H4 (cell line): Measurements from ENCODE around the gene CD300E. TPM values are rescaled to one million over a fixed set of nuclear protein-coding genes. Genes with fewer than 3 reads are reported as not detected.
"Not testable (repeated sequence)": the region's sequence is repeated elsewhere in the genome, so short reads cannot be mapped to it uniquely, and the experiment has no call there.

Experiments used
- DNase-seq: peaks from one replicate; pipeline ENCODE4 v3.0.0-alpha.2; 2015; ENCODE audit warnings: low spot score
- total RNA-seq: library from RNA; depleted of rRNA; stranded (reverse); fragments of >200 nt; shearing (Covaris generic); gene quantifications from 2 replicates; pipeline ENCODE4 v1.2.3, GENCODE V29; 2014

CD300E gene
- total RNA-seq, 1 experiment from 2014 or later: not detected

DNA sequence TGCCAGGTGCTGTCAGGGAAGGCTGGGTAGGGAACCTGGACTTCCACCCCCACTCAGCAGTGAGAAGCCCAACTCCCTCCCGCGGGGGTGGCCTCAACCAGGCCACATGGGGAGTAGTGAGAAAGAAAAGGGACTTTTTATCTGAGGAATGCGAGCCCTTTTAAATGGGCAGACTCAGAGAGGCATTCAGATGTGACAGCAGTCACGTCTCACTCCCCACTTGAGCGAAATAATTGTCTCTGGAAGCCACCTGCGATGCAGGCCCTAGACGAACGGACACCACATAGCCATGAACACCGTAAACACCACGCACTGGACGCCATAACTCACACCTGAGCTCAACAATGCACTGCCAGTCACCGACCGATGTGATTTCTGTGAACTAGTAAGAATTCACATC, 11.9 kb upstream of the CD300E start:
- DNase-seq: no peak

DNA sequence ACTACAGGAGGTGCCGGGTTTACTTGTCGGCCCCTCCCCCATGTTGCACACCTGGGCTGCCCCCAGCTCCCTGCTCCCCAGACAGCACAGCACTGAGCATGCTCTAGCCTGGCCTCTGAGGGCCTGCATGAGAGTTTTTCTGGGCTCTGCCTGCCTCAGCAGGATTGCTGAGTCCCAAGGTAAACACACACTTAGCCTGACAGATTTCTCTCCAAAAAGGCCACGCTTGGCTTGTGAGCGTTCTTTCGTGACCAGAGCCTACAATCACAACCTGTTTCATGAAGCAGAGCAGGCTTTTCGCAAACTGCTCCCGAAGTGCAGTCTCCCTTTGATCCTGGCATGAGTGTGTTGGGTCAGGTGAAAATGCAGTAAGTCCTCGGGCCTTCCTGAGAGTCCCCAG, 9.8 kb upstream of the CD300E start:
- DNase-seq: no peak

DNA sequence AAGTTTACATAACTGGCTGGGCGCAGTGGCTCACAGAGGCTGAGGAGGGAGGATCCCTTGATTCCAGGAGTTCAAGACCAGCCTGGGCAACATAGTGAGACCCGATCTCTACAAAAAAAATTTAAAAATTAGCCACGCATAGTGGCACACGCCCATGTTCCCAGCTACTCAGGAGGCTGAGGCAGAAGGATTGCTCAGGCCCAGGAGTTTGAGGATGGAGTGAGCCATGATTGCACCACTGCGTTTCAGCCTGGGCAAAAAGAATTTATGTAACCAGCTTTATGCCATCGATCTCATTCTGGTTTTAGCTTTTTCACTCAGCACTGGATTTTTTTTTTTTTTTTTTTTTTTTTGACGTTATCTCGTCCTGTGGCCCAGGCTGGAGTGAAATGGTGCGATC, 9.1 kb upstream of the CD300E start:
- no peak for DNase-seq

DNA sequence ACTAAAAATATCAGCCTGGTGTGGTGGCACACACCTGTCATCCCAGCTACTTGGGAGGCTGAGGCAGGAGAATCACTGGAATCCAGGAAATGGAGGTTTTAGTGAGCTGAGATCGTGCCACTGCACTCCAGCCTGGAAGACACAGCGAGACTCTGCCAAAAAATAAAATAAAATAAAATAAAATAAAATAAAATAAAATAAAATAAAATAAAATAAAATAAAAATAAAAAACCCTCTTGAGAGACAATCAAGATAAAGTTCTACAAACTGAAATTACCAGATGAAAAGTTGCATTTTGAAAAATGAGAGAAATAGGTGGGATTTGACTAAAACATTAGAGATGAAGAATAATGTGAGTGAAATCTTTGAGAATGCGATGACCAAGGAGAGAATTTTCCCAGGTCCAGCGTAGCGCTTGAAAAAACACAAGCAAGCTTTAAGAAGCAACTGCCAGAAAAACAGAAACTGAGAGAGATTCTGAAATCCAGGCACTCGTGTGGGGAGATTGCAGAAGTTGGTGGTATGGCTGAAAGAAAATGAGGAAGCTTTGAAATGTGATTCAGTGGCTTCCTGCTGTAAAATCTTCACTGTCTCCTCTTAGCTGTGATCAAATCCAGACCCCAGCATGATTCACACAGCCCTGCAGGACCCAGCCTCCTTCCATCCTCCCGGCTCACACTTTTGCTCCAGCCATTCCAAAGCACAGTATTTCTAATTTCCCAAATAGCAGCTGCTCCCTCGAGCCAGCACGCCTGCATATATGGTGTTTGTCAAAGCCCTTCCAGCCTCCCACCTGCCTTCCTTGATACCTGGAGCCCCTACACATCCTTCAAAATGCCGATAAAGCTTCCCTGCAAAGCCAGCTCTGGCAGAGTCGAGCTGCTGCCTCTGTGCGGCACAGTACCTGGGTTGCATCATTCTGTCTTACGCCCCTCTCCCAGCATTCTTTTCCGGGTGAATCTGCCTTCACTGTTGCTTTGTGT, 8.2 kb upstream of the CD300E start:
- no peak for DNase-seq

DNA sequence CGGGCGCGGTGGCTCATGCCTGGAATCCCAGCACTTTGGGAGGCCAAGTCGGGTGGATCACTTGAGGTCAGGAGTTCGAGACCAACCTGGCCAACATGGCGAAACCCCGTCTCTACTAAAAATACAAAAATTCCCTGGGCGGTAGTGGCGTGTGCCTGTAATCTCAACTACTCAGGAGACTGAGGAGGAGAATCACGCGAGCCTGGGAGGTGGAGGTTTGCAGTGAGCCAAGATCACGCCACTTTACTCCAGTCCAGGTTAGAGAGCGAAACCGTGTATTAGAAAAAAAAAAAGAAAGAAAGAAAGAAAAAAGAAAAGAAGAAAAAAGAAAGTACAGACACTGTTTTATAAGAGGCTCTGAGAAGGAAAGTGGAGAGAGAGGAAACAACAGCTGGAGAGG, 6.7 kb upstream of the CD300E start:
- DNase-seq: not testable (repeated sequence)

DNA sequence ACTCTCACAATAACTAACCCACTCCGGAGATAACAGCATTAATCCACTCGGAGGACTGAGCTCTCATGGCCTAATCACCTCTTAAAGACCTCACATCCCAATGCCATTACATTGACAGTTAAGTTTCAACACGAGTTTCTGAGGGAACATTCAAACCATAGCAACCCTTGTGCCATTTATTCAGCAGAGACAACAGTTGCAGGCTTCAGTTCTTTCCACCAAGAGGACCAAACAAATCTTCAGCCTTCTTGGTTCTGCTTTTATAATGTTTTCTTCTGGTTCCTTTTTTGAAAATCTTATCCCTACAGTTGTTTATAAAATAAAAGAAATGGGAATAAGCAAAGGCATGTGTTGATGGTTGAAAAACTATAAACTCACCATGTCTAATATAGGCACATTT, 2.1 kb upstream of the CD300E start:
- DNase-seq: no peak

DNA sequence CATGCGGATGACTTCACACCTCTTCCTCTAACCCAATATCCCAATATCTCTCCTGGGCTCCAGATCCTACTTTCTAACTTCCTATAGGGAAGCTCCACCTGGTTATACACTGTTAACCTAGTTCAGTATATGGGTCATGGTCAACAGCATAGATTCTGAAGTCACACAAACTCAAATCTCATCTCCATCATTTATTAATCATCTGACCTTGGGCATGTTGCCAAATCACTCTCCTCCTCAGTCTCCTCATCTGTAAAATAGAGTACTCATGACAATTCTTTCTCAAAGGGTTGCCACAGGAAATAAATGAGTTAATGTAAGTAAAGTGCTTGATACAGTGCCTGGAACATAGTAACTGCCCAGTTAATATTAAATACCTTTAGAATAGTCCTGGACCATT, 593 bp upstream of the CD300E start:
- DNase-seq: no peak

DNA sequence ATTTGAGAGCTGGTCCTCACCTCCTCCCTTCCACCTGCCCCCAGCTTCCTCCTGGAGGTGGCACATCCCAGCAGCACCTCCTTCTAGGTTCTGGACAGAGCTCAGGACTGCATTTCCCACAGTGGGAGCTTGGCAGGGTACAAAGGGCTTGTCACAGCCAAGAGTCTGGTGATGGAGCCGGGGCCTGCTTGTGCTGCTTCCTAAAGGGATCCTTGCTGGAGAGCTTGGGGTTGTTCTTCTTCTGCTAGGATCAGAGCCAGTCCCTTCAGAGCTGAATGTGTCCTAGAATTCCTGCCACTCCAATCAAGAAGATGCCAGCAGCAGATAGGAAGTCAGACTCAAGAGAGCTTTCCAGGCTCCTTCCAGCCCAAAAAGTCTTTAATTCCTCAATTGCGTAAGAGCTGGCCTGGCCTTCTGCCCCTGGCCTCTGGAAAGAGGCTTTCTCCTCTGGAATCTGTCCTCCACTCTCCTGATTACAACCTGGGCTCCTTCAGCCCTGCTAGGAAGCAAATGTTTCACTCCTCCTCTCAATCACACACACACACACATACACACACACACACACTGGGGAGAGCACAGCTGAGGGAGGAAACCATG, 4.4 kb downstream of the CD300E start:
- DNase-seq: no peak

DNA sequence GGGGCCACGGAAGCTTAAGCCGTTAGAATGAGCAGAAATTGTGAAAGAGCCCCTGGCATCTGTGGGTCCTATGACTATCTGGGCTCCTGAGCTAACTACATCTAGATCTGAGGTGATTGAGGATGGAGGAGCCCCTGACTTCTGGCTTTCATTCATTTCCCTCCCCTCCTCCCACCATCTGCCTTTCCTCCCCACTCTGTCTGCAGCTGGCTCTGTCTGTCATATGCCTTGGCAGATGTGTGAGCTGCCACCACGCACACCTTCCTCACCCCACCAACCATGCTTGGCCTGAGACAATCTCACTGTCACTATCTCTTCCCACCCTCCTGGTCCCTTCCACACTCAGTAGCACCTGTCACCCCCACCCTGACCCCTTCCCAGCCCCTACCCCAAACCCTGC, 5.1 kb downstream of the CD300E start:
- no peak for DNase-seq

DNA sequence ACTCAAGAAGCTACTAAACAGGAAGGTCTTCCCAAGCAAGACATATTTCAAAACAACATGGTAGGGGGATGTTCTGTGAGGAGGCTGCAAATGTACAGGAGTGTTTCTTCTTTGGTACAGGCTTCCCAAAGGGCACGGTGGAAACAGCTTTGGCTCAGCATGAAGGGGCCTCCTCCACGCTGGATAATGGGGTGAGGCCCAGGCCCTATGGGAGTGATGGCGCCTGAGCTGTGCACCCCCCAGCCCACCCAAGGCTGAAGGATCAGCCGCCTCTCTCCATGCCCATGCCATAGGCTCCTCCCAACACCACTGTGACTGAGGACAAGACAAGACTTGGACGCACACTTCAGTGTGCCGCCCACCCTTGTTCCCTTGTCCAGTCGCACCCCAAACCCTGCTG, 6.8 kb downstream of the CD300E start:
- DNase-seq: no peak

DNA sequence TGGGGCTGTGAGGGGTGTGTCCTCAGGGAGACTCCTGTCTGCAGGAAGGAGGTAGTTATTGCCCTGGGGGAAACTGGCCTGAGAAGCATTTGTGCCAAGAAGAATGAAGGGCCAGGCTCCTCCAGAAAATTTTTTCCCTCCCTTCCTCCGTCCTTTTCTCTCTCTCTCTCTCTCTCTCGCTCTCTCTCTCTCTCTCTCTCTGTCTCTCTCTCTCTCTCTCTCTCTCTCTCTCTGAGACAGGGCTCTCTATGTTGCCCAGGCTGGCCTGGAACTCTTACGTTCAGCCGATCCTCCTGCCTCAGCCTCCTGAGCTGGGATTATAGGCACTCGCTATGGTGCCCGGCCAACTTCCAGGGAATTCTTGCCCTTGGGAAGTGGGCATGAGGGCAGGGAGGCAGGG, 11.5 kb downstream of the CD300E start:
- no peak for DNase-seq

DNA sequence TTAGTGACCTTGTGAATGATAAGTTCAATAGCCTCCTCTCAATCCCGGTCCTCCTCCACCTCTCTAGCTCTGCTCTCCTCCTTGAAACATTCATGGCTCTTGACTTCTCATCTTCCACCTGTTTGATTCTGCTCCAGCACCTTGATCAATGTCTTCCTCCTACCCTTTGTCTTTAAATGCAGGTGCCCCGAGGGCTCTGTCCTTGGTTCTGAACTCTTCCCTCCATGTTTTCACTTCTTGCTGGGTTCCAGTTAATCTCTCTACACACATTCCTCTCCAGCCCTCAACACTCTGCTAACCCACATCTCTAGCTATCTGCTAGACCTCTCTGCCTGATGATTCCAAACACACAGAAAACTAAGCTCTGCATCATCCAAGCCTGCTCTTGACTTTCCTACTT, 13.4 kb downstream of the CD300E start:
- no peak for DNase-seq

DNA sequence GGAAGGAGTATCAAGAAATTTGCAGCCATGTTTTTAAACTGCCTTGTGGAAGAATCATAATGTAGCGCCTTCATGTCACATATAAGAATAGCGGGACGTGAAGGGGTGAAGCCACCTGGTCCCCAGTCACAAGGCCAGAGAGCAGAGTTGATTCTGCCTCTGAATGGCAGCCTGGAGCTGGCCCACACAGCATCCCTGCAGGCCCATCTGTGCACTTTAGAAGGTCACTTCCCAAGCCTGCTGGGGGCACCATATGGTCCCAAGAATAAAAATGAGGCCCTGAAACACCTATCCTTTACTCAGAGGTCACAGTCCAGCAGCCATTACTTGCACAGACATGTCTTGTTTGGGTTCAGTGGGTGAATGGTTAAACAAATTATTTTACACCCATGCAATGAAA, 15.0 kb downstream of the CD300E start:
- no peak for DNase-seq

DNA sequence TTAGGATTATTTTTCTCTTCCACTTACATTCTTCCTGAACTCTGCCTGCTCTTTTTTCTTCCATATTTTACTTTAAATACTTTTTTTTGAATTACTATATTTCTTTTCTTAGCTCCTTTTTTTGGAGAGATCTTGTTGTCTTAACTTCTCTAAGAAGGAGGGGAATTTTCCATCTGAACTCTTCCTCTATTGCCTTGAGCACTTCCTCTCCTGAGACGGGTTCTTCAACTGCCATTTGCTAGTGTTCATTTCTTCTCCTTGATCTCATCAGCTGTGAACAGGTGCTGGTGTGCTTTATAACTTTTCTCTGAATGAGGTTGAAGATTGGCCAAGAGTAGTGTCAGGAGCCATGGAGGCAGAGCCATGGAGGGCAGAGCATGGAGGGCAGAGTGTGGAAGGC, 16.3 kb downstream of the CD300E start:
- DNase-seq: no peak

DNA sequence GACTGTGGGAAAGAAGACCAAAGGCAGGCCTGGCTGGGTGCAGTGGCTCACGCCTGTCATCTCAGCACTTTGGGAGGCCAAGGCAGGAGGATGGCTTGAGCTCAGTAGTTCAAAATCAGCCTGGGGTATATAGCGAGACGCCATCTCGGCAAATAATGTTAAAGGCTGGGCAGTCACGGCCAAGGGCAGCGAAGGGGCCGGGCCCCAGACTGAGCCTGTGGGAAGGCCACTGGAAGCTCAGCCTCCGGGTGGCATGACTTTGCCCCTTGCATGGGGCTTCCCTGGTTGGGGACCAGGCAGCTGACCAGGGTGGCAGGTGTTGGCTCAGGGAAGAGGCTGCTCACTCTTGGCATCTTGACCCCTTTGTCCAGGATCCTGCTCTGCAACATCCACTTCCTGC, 17.5 kb downstream of the CD300E start:
- no peak for DNase-seq

DNA sequence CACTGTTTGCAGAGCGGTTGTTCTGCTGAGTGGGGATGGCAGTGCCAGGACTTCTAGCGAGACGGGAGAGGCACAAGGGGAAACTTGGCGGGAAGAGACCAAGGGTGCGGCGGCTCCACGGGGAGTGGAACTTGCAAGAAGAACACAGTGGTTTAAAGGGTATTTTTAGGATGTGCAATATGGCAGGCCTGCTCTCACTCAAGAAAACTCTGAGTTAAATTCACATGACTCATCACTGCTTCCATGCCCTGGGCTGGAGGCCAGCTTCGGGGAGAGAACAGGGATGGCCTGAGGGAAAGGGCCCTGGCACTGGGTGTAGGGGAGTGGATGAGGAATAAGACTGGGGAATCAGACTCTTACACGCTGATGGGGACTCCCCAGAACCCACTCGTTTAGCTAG, 18.2 kb downstream of the CD300E start:
- peak; percentile 87 for DNase-seq

DNA sequence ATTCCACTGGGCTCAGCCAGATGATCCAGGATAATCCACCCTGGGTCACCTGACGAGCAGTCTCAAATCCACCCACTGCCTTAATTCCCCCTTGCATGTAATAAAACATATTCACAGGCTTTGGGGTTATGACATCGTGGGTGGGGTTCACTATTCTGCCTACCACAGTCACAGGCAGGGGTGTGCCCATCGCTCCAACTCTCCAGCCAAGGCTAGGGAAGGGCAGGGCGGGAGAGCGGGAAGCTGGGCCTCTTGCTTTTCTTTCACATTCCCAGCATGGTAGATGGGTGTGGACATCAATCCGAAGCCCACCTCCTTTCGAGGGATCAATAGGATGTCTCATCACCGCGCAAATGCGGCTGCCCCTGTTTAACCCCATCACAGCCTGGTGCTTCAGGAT, 18.8 kb downstream of the CD300E start:
- no peak for DNase-seq

DNA sequence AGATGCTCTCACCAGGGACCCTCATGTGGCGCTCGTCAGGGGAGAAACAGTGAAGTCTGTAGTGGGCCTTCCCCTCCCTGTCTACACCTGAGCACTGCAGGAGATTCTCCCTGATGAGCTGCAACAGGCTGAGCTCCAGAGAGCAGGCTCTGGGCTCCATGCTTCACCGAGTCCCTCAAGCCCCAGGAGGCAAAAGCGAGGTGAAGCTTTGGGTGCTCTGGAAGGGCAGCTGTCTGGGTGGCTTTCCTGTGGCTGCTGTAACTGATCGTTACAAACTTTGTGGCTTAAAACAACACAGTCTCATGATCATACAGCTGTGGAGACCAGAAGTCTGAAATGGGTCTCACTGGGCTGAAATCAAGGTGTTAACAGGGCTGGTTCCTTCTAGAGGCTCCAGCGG, 19.3 kb downstream of the CD300E start:
- no peak for DNase-seq

DNA sequence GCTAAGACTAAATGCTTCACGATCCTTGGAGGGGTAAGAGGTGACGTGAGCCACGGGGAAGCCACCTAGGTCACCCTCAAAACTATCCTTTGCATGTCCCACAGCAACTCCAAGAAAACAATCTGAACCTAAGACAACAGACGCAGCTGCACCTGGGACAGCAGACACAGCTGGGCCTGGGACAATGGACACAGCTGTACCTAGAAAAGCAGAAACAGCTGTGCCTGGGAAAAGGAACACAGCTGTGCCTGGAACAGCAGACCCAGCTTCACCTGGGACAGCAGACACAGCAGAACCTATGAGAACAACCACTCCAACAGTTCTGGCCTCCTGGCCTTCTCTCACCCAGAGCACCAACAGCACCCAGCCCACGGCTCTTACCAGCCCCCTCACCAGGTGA, 19.8 kb downstream of the CD300E start:
- no peak for DNase-seq

DNA sequence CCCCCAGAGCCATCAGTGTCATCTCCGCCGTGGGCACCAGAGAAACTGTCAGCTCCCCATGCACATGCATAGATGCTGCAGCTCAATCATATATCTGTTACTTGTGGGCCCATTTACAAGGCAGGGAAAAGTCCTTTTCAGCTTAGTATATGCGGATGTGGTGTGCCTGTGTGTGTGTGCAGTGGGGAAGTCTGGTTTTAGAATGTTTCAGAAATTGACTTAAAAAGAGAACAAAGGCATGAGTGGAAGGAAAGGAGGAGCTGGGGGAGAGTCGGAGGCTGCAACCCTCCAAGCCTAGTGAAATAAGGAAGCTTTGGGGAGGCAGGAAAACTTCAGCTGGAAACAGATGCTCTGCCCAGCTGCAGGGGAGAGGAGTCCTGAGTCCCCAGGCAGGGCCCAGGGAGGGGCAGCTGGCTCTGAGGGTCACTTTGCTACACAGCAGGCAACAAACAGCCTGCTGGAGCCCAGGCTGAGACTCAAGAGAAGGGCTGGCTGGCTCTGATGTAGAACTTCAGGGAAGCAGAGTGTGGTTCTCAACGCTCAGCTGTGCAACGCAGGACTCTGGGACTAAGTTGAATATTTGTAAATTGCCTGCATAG, 20.4 kb downstream of the CD300E start:
- no peak for DNase-seq

DNA sequence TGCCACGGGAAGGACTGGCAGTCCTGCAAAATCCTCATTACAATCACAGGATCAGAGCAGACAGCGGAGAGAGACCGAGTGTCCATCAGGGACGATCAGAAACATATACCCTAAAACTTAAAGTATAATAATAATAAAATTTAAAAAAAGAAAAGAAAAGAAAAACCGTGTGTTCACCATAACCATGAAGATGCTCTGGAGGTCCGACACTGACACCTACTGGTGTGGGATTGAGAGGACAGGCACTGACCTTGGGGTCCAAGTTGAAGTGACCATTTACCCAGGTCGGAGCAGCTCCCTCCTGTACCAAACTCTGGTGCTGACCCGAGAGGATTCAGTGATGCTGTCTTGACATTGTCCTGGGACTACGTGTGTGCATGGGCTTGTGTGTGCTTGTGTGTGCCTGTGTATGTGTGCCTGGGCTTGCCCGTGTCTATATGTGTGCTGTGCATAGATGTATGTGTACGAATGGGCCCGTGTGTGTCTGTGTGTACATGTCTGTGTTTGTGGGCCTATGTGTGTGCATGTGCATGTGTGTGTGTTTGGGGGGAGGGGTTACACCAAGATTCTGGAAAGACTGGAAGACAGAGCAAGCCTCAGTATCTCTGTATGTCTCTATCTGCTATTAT, 21.5 kb downstream of the CD300E start:
- peak; percentile 53 for DNase-seq

DNA sequence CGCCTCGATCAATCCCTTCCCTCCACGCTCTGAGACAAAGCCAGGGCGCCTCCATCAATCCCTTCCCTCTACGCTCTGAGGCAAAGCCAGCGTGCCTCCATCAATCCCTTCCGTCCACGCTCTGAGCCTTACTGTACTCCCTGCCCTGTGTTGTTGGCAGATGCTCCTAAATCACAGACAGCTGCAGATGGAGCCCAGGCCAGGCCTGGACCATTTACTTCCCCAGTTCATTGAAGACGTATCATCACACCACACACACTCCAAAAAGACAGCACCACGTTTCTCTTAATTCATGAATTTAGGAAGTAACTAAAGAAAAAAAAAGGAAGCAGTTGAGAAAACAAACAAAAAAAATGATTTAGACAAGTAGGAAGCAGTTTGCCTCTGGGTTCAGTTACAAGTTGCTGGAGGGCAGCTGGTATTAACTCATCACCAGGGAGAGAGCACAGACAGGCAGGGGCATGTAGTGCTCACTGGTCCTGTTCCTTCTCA, 24.0 kb downstream of the CD300E start:
- no peak for DNase-seq
